CD4-positive, alpha-beta T cell treated with Interleukin-15 for 4 hours (primary cell): ENCODE data around the gene PRR33.

ENCODE experiments used
- DNase-seq: peaks from one replicate; pipeline ENCODE4 v3.0.0-alpha.2; 2020; ENCODE audit warnings: low spot score

The PRR33 gene

GRCh38 chr11:1927848-1928469 lies 36.3 kb upstream of the PRR33 start:
- no peak for DNase-seq

GRCh38 chr11:1927026-1927847 lies 35.5 kb upstream of the PRR33 start:
- no peak for DNase-seq

- DNase-seq: no peak
Measured at GRCh38 chr11:1926156-1927025, 34.7 kb upstream of the PRR33 start.

GRCh38 chr11:1925373-1926155 lies 33.9 kb upstream of the PRR33 start:
- DNase-seq: no peak

GRCh38 chr11:1924646-1925372 lies 33.1 kb upstream of the PRR33 start:
- no peak for DNase-seq

- no peak for DNase-seq
Measured at GRCh38 chr11:1924181-1924580, 32.5 kb upstream of the PRR33 start.

- no peak for DNase-seq
Measured at GRCh38 chr11:1923201-1923956, 31.7 kb upstream of the PRR33 start.

GRCh38 chr11:1922481-1923081 lies 30.9 kb upstream of the PRR33 start:
- no peak for DNase-seq

- DNase-seq: no peak
Measured at GRCh38 chr11:1921574-1922141, 30.0 kb upstream of the PRR33 start.

- no peak for DNase-seq
Measured at GRCh38 chr11:1920909-1921573, 29.3 kb upstream of the PRR33 start.

GRCh38 chr11:1920128-1920908 lies 28.6 kb upstream of the PRR33 start:
- DNase-seq: no peak

GRCh38 chr11:1919391-1920127 lies 27.9 kb upstream of the PRR33 start, which contains the start of gene TNNT3:
TSS of gene TNNT3 (plus strand) at chr11:1919703. CDS start at chr11:1922875, 3,172 bp downstream.
- DNase-seq: no peak

- no peak for DNase-seq
Measured at GRCh38 chr11:1918436-1919315, 27.0 kb upstream of the PRR33 start.

- DNase-seq: no peak
Measured at GRCh38 chr11:1917523-1918435, 26.1 kb upstream of the PRR33 start.

GRCh38 chr11:1916986-1917522 lies 25.4 kb upstream of the PRR33 start:
- no peak for DNase-seq
